Hepatocyte (in vitro differentiated cells): ENCODE results near the gene SLC34A1. TPM values are rescaled to one million over a fixed set of nuclear protein-coding genes. Genes with fewer than 3 reads are reported as not detected.

Experiments used
- DNase-seq: peaks from one replicate; pipeline ENCODE4 v3.0.0-alpha.2; 2016; ENCODE audit warnings: low spot score
- H2AFZ ChIP-seq: fragments of 200-600 bp; sonication (generic); 2 replicates; pipeline ENCODE4 v1.6.0; 2016; ENCODE audit warnings: antibody characterized with exemption, mild to moderate bottlenecking
- H3K27ac ChIP-seq: fragments of 200-600 bp; sonication (generic); 2 replicates; pipeline ENCODE4 v1.5.1; 2016; ENCODE audit warnings: mild to moderate bottlenecking
- H3K27me3 ChIP-seq: fragments of 200-600 bp; sonication (generic); 2 replicates; pipeline ENCODE4 v1.6.1; 2016
- H3K36me3 ChIP-seq: fragments of 200-600 bp; sonication (generic); replicated peaks from 2 replicates; pipeline ENCODE4 v1.5.1; 2016; ENCODE audit warnings: low read depth; ENCODE audit not compliant: insufficient read depth
- H3K4me1 ChIP-seq: fragments of 200-600 bp; sonication (generic); 2 replicates; pipeline ENCODE4 v1.5.1; 2016; ENCODE audit warnings: mild to moderate bottlenecking, moderate library complexity; ENCODE audit not compliant: insufficient read depth
- H3K4me2 ChIP-seq: fragments of 200-600 bp; sonication (generic); 2 replicates; pipeline ENCODE4 v1.6.0; 2016
- H3K4me3 ChIP-seq: fragments of 200-600 bp; sonication (generic); 2 replicates; pipeline ENCODE4 v1.5.1; 2016; ENCODE audit warnings: mild to moderate bottlenecking
- H3K79me2 ChIP-seq: fragments of 200-600 bp; sonication (generic); 2 replicates; pipeline ENCODE4 v1.6.0; 2017; ENCODE audit warnings: mild to moderate bottlenecking
- H3K9me2 ChIP-seq: fragments of 200-600 bp; sonication (generic); replicated peaks from 2 replicates; pipeline ENCODE4 v1.6.0; 2017; ENCODE audit warnings: mild to moderate bottlenecking; ENCODE audit not compliant: insufficient read depth
- H3K9me3 ChIP-seq: fragments of 200-600 bp; sonication (generic); 2 replicates; pipeline ENCODE4 v1.5.1; 2016; ENCODE audit warnings: low read depth, mild to moderate bottlenecking
- H4K20me1 ChIP-seq: fragments of 200-600 bp; sonication (generic); 2 replicates; pipeline ENCODE4 v1.6.0; 2016; ENCODE audit warnings: mild to moderate bottlenecking; ENCODE audit not compliant: insufficient read depth, poor library complexity, severe bottlenecking
- CTCF ChIP-seq: fragments of 200-600 bp; sonication (generic); IDR thresholded peaks from 2 replicates; pipeline ENCODE4 v1.5.1; 2016; ENCODE audit warnings: antibody characterized with exemption, mild to moderate bottlenecking; ENCODE audit not compliant: poor library complexity
- EZH2 ChIP-seq: fragments of 200-600 bp; sonication (generic); IDR thresholded peaks from 2 replicates; pipeline ENCODE4 v1.6.1; 2016; ENCODE audit warnings: antibody characterized with exemption, mild to moderate bottlenecking, borderline replicate concordance
- EZH2phosphoT487 ChIP-seq: fragments of 200-600 bp; sonication (generic); IDR thresholded peaks from one replicate; pipeline ENCODE4 v1.6.1; 2018; ENCODE audit warnings: antibody characterized with exemption, mild to moderate bottlenecking, low read depth, moderate library complexity; ENCODE audit not compliant: unreplicated experiment, severe bottlenecking
- WGBS: methylation state at CpG from one replicate; pipeline ENCODE4 v1.1.6; 2016; ENCODE audit warnings: low lambda C conversion rate; ENCODE audit errors: missing lambda C conversion rate; 5-methylcytosine and 5-hydroxymethylcytosine counted together
- polyA plus RNA-seq: library from polyadenylated mRNA; unstranded; fragments of >200 nt; fragmentation: Nextera tagmentation; extraction: Ambion mirVana; gene quantifications from 2 replicates; pipeline ENCODE4 v1.2.1, GENCODE V29; 2016
- total RNA-seq: library from RNA; depleted of rRNA; stranded (reverse); fragments of >200 nt; gene quantifications from 2 replicates; pipeline ENCODE4 v1.2.3, GENCODE V29; 2014

Gene SLC34A1
- total and polyA plus RNA-seq, 2 experiments from 2014 or later = not detected

GRCh38 chr5:177430140-177430951, 46.1 kb downstream of the SLC34A1 start:
- Histone ChIP-seq H2AFZ (no peak overlapping the region), H3K27ac (no peak overlapping the region), H3K9me3 (no peaks in the 10 kb centered on the region), H3K4me3 (no peak overlapping the region), H3K4me1 (peaks cover 9% of the 10 kb centered on the region), H3K79me2 (peaks cover 29% of the 10 kb centered on the region), H3K27me3 (no peaks in the 10 kb centered on the region), H3K4me2 (no peak overlapping the region), H3K36me3 (no peaks in the 10 kb centered on the region), H3K9me2 (no peaks in the 10 kb centered on the region), H4K20me1 (peaks cover 4% of the 10 kb centered on the region)
- TF ChIP-seq EZH2 (no peak), CTCF (no peak), EZH2phosphoT487 (no peak)
- 85% methylated on average over 24 of the region's 26 CpGs for WGBS
- DNase-seq = no peak

GRCh38 chr5:177430972-177431316, 46.7 kb downstream of the SLC34A1 start:
- Histone ChIP-seq H3K79me2 (peaks cover 29% of the 10 kb centered on the region), H3K9me3 (no peaks in the 10 kb centered on the region), H3K4me1 (peaks cover 9% of the 10 kb centered on the region), H2AFZ (no peak overlapping the region), H3K27ac (no peak overlapping the region), H3K36me3 (no peaks in the 10 kb centered on the region), H3K4me2 (no peak overlapping the region), H4K20me1 (peaks cover 4% of the 10 kb centered on the region), H3K9me2 (no peaks in the 10 kb centered on the region), H3K27me3 (no peaks in the 10 kb centered on the region), H3K4me3 (no peak overlapping the region)
- no peak for DNase-seq
- no peak for TF ChIP-seq CTCF
- TF ChIP-seq EZH2phosphoT487 = no peak
- TF ChIP-seq EZH2 = no peak
- WGBS = 95% methylated on average over 6 of the region's 7 CpGs

GRCh38 chr5:177431317-177432142, 47.3 kb downstream of the SLC34A1 start:
- Histone ChIP-seq H3K9me3 (no peaks in the 10 kb centered on the region), H3K4me3 (no peak overlapping the region), H4K20me1 (peaks cover 4% of the 10 kb centered on the region), H3K79me2 (peaks cover 29% of the 10 kb centered on the region), H3K27ac (no peak overlapping the region), H3K4me2 (no peak overlapping the region), H2AFZ (no peak overlapping the region), H3K4me1 (peaks cover 9% of the 10 kb centered on the region), H3K36me3 (no peaks in the 10 kb centered on the region), H3K9me2 (no peaks in the 10 kb centered on the region), H3K27me3 (no peaks in the 10 kb centered on the region)
- WGBS = 96% methylated on average over 23 of the region's 29 CpGs
- TF ChIP-seq EZH2 (no peak), EZH2phosphoT487 (no peak), CTCF (no peak)
- DNase-seq = no peak
